WI38 (cell line): ENCODE results near the gene FNDC3B.
"Not testable (repeated sequence)": the region's sequence is repeated elsewhere in the genome, so short reads cannot be mapped to it uniquely, and the experiment has no call there.

ENCODE experiments used
- H3K4me3 ChIP-seq: 2 replicates; pipeline ENCODE4 v1.5.1; 2011; ENCODE audit warnings: low read depth, mild to moderate bottlenecking, control low read depth, low read length
- TF ChIP-seq, protein P1 (sequence below): IDR thresholded peaks from 2 replicates; pipeline ENCODE4 v1.5.1; 2012; ENCODE audit warnings: low read depth, mild to moderate bottlenecking, control low read depth, low read length

The FNDC3B gene

DNA sequence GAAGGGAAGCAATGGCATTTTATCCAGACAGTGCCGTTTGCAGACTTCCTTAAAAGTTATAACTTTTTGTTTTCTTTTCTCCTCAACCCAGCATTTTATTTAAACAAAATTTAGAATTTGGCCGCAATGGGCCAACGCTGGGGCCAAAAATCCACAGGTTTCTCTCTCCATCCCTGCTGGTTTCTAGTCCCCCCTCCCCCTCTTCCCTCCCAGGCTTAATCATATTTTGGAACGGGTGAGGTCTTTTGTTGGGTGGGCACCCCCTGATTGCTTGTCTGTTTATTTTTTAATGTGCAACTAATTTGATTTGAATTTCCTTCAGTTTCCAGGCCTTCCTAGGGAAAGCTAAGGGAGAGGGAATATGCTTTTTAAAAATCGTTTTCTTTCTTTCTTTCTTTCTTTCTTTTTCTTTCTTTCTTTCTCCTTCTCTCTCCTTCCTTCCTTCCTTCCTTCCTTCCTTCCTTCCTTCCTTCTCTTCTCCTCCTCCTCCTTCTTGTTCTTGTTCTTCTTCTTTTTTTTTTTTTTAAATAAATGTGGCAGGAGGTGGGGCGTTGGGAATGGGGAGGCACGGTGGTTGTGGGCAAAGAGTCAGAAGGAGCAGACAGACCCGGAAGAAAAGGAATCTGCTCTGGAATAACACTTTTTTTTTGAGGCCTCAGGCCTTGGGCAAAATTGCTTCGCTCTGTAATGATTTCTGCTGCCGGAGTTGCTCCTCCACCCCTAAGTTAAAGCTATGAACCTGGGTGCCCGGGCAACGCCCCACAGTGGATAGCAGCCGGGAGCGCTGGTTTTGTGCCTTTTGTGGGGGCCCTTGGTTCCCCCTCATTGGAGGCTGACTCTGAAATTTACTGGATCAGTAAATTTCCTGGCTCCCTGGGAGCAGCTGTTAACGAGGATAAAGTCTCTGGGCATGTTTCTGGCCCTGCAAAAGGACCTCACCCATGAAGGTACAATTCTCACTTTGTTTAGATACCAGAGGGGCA lies 1.9 kb downstream of the FNDC3B start:
- TF ChIP-seq, protein P1, sequence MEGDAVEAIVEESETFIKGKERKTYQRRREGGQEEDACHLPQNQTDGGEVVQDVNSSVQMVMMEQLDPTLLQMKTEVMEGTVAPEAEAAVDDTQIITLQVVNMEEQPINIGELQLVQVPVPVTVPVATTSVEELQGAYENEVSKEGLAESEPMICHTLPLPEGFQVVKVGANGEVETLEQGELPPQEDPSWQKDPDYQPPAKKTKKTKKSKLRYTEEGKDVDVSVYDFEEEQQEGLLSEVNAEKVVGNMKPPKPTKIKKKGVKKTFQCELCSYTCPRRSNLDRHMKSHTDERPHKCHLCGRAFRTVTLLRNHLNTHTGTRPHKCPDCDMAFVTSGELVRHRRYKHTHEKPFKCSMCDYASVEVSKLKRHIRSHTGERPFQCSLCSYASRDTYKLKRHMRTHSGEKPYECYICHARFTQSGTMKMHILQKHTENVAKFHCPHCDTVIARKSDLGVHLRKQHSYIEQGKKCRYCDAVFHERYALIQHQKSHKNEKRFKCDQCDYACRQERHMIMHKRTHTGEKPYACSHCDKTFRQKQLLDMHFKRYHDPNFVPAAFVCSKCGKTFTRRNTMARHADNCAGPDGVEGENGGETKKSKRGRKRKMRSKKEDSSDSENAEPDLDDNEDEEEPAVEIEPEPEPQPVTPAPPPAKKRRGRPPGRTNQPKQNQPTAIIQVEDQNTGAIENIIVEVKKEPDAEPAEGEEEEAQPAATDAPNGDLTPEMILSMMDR: no peak

DNA sequence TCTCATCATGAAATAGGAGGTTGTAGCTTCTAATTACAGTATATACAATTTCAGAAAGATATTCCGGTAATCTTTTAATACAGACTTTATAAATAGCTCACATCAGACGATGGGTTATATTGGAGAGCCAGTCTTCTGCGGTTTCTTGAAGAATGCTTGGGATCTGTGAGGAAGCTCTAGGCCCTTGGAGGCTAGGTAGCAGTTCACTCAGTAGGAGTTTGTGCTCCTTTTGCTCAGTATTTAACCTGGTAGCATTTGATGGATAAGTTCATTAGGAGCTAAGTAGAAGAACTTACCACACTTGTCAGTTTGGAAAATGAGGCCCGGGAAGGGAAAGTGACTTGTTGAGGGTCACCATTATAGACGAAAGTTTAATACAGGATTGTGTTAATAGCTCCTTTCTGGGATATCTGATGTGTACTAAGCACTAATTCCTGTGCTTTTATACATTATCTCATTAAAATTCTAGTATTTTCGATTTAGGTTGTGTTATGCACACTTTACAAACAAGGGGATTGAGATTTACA lies 2.8 kb downstream of the FNDC3B start:
- peak overlapping the region; percentile 97 for H3K4me3 ChIP-seq
- TF ChIP-seq, protein P1: no peak

More for the DNA sequence above, 1.9 kb downstream of the FNDC3B start:
- peak overlapping the region; percentile 97 for H3K4me3 ChIP-seq

DNA sequence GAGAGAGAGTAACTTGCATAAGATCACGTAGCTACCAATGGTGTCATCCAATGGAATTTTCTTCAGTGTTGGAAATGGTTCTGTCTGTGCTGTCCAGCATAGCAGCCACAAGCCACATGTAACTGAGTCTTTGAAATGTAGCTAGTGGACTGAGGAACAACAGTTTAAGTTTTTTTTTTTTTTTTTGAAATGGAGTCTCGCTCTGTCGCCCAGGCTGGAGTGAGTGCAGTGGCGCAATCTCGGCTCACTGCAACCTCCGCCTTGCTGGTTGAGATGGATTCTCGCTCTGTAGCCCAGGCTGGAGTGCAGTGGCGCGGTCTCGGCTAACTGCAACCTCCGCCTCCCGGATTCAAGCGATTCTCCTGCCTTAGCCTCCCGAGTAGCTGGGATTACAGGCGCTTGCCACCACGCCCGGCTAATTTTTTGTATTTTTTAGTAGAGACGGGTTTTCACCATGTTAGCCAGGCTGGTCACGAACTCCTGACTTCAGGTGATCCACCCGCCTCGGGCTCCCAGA lies 3.3 kb downstream of the FNDC3B start:
- not testable (repeated sequence) for H3K4me3 ChIP-seq

DNA sequence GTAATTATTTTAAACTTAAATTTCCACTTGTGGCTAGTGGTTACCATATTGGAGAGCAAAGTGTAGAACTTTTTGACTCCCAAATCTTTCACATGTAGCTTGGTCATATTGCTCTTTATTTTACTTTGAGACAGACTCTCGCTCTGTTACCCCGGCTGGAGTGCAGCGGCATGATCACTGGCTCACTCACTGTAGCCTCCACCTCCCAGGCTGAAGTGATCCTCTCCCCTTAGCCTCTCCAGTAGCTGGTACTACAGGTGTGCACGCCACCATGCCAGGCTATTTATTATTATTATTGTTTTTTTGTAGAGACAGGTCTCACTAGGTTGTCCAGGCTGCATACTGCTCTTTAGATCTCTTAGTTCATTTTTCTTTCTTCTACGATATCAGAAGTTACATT lies 3.9 kb downstream of the FNDC3B start:
- 0 out of 2 replicates have a peak overlapping the region, but pooled peaks have one; percentile 10 for H3K4me3 ChIP-seq
- TF ChIP-seq, protein P1: no peak

DNA sequence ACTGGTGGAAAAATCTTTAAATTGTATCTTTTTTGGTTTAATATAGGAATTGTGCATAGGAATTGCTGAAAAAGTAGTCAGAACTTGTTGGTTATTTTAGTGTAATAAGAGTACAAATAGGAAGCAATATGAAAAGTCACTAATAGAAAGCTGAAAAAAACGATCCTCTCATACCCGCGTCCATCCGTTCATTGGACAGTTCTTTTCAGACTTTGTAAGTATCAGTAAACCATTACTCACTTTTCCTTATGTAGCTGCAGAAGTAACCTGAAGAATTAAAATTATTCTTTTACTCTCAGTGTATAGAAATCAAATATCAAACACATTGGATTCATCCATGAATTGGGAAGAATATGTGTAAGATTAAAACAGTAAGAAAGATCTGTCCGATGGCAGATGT lies 4.4 kb downstream of the FNDC3B start:
- no peak overlapping the region for H3K4me3 ChIP-seq
- TF ChIP-seq, protein P1: no peak

DNA sequence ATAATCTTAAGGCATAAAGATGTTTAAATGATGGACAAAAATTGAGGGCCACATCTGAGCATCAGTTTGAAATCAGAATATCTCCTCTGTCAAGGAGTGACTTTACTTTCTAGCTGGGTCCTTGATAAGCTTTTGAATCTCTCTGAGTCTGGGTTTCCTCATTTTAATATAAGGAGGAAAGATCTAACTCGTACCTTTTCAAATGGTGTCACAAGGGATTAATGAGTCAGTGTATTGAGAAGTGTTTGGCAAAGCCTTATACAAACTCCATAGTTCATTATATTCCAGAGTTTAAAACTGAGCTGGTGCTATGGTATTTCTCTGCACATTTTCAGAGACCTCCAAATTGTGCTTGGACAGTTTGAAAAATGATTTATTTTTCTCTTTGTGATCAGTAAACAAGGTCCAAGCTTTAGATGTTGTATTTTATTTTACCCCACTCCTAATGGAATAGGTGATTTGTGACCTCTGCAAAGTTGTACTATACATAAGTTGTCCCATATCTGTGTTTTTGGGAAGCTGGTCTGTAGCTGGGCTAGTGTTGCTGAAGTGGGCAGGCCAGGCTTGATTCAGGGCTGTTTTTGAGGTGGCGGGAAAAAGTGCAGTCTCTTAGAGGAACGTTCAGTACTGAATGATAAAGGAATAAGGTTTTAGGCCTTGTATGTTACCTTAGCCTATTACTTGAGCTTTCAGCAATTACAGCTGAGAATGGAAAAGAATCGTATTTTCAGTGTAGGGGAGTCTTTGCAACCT lies 5.6 kb downstream of the FNDC3B start:
- TF ChIP-seq, protein P1: no peak

DNA sequence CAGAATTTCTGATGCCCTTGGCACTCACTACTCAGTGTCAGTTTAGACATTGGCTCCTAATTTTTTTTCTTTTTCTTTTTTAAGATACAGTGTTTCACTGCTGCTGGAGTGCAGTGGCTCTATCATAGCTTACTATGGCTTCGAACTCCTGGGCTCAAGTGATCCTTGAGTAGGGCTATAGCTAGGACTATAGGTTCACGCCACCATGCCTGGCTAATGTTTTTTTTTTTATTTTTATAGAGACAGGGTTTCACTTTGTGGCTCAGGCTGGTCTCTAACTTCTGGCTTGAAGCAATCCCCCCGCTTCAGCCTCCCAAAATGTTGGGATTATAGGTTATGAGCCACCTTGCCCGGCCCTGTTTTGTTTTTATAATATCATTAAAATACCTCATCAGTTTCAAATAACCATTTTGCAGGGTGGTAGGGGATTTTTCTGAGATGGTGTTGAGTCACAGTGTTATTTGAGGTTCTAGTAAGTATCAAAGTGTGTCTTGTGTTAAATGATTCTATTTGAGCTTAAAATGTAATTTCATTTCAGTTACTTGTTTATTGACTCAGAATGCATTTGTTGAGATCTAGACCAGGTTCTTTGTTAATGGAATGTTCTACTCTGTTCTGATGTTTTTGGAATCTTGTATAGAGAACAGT lies 7.0 kb downstream of the FNDC3B start:
- TF ChIP-seq, protein P1: no peak

More for the DNA sequence above, 5.6 kb downstream of the FNDC3B start:
- H3K4me3 ChIP-seq: no peak overlapping the region

More for the DNA sequence above, 7.0 kb downstream of the FNDC3B start:
- H3K4me3 ChIP-seq: 0 out of 2 replicates have a peak overlapping the region, but pooled peaks have one; percentile 4
